WTC11 (cell line): ENCODE results near the gene MBP. TPM values are rescaled to one million over a fixed set of nuclear protein-coding genes. Genes with fewer than 3 reads are reported as not detected.
A peak's percentile ranks its signal among the peaks of the same experiment; 100 is the strongest.

Experiments used
- ATAC-seq: fragments of 200-7000 bp; cut with Tn5 transposase; 2 replicates; pipeline ENCODE4 v1.10.0; 2021; ENCODE audit warnings: mild to moderate bottlenecking, moderate library complexity
- CTCF ChIA-PET: fragments of 300-600 bp; sonication (Branson Sonifier 250); formaldehyde crosslinking; loops from one replicate; lab custom pipeline; 2021; ENCODE audit warnings: antibody characterized with exemption; lab: Charles Lee
- POLR2A ChIA-PET: fragments of 350-600 bp; sonication (Branson Sonifier 250); formaldehyde crosslinking; loops from one replicate; lab custom pipeline; 2021; ENCODE audit warnings: antibody characterized with exemption; lab: Charles Lee
- DNase-seq: peaks from one replicate; pipeline ENCODE4 v3.0.0; 2021; ENCODE audit warnings: low spot score
- H3K27ac Mint-ChIP-seq: 2 replicates; pipeline ENCODE4 v1.8.0; 2021; ENCODE audit warnings: mixed read lengths
- H3K27me3 Mint-ChIP-seq: 2 replicates; pipeline ENCODE4 v1.8.0; 2021; ENCODE audit warnings: low read depth, mild to moderate bottlenecking, moderate library complexity, mixed read lengths
- H3K36me3 Mint-ChIP-seq: 2 replicates; pipeline ENCODE4 v1.8.0; 2021; ENCODE audit warnings: mixed read lengths
- H3K4me1 Mint-ChIP-seq: 2 replicates; pipeline ENCODE4 v1.8.0; 2022; ENCODE audit warnings: mixed read lengths
- H3K4me3 Mint-ChIP-seq: 2 replicates; pipeline ENCODE4 v1.8.0; 2021; ENCODE audit warnings: mild to moderate bottlenecking, moderate library complexity, mixed read lengths
- H3K9me3 Mint-ChIP-seq: 2 replicates; pipeline ENCODE4 v1.8.0; 2021; ENCODE audit warnings: mixed read lengths
- FOXJ3 ChIP-seq: sonication (generic); formaldehyde crosslinking; IDR thresholded peaks from 2 replicates; pipeline ENCODE4 v1.9.0; 2021; ENCODE audit warnings: missing genetic modification reagents, mild to moderate bottlenecking, borderline replicate concordance
- GRHL2 ChIP-seq: fragments of 250-450 bp; sonication (Bioruptor Pico); IDR thresholded peaks from 2 replicates; pipeline ENCODE4 v1.8.0; 2022; ENCODE audit warnings: mild to moderate bottlenecking, moderate library complexity; ENCODE audit not compliant: insufficient replicate concordance, severe bottlenecking
- MYBL2 ChIP-seq: sonication (generic); formaldehyde crosslinking; IDR thresholded peaks from 2 replicates; pipeline ENCODE4 v1.8.1; 2023; ENCODE audit warnings: mild to moderate bottlenecking, moderate library complexity, missing genetic modification reagents
- OVOL2 ChIP-seq: fragments of 250-450 bp; sonication (Bioruptor Pico); IDR thresholded peaks from 2 replicates; pipeline ENCODE4 v1.9.0; 2021; ENCODE audit warnings: mild to moderate bottlenecking, borderline replicate concordance
- RELA ChIP-seq: sonication (generic); formaldehyde crosslinking; IDR thresholded peaks from 2 replicates; pipeline ENCODE4 v1.8.1; 2022; ENCODE audit warnings: missing genetic modification reagents, mild to moderate bottlenecking, borderline replicate concordance
- TEAD1 ChIP-seq: sonication (generic); formaldehyde crosslinking; IDR thresholded peaks from 2 replicates; pipeline ENCODE4 v1.8.0; 2022; ENCODE audit warnings: mild to moderate bottlenecking, missing genetic modification reagents
- ZNF671 ChIP-seq: fragments of 250-450 bp; sonication (Bioruptor Pico); IDR thresholded peaks from 2 replicates; pipeline ENCODE4 v1.8.0; 2021; ENCODE audit warnings: mild to moderate bottlenecking
- total RNA-seq: library from RNA; stranded (reverse); gene quantifications from 3 replicates; pipeline ENCODE4 v1.2.3, GENCODE V29; 2021
- TF ChIP-seq, protein P1 (sequence below): sonication (generic); formaldehyde crosslinking; IDR thresholded peaks from 2 replicates; pipeline ENCODE4 v1.8.1; 2023; ENCODE audit warnings: mild to moderate bottlenecking, moderate library complexity, missing genetic modification reagents
- TF ChIP-seq, protein P2 (sequence below): sonication (generic); formaldehyde crosslinking; IDR thresholded peaks from 2 replicates; pipeline ENCODE4 v1.8.0; 2022; ENCODE audit warnings: mild to moderate bottlenecking, missing genetic modification reagents
- TF ChIP-seq, protein P3 (sequence below): fragments of 250-450 bp; sonication (Bioruptor Pico); IDR thresholded peaks from 2 replicates; pipeline ENCODE4 v1.9.0; 2021; ENCODE audit warnings: mild to moderate bottlenecking
- TF ChIP-seq, protein P4 (sequence below): sonication (generic); formaldehyde crosslinking; IDR thresholded peaks from 2 replicates; pipeline ENCODE4 v1.8.1; 2022; ENCODE audit warnings: low read depth, missing genetic modification reagents, borderline replicate concordance
- TF ChIP-seq, protein P5 (sequence below): sonication (generic); formaldehyde crosslinking; IDR thresholded peaks from 2 replicates; pipeline ENCODE4 v1.8.0; 2022; ENCODE audit warnings: missing genetic modification reagents
- TF ChIP-seq, protein P6 (sequence below): fragments of 250-450 bp; sonication (Bioruptor Pico); IDR thresholded peaks from 2 replicates; pipeline ENCODE4 v1.8.0; 2021; ENCODE audit warnings: mild to moderate bottlenecking

The MBP gene
- total RNA-seq, 1 experiment from 2014 or later, result 19.6 TPM

DNA sequence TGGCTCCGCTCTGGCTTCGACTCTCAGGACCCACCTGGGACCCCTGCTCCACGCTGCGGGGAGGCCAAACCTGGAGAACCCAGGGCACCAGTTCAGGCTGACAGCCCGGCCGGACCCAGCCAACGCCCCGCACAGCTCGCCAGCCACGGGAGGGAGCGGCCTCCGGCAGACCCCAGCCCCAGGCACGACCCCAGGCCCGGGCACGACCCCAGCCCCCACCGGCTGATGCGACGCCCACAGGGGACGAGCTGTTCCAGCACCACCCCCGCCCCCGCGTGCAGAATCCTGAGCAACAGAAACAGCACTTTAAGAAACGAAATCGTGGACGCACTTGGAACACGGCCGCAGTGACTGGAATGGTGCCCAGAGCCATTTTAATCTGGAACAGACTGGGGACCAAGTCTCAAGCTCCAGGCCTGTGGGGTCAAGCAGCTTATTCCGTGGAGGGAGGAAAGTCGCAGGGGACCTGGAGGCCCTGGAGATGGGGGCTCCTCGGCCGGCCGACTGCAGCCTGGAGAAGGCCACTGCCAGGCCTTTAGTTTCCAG lies 74.2 kb downstream of the MBP start (continued):
- TF ChIP-seq OVOL2 (CRISPR knock-in tag) (no peak), ZNF671 (CRISPR knock-in tag) (no peak), RELA (no peak)

DNA sequence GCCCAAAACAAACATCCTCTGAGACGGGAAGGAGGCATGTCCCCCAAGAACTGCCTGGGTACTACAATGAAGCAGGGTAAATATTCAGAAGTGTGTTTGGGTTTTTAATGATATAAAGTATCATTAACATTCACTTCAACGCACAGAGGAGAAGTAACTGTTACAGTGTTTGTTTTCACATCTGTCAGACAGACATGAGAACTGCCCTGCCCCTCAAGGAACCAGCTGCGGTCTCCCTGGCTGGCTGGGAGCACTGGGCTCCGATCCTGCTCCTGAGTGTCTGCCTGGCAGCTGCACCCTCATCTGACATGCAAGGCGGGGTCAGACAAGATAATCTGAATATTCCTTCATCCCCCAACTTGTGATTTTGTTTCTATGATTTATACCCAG lies 75.6 kb downstream of the MBP start:
- ATAC-seq (no peak), DNase-seq (no peak)
- TF ChIP-seq, protein P1, sequence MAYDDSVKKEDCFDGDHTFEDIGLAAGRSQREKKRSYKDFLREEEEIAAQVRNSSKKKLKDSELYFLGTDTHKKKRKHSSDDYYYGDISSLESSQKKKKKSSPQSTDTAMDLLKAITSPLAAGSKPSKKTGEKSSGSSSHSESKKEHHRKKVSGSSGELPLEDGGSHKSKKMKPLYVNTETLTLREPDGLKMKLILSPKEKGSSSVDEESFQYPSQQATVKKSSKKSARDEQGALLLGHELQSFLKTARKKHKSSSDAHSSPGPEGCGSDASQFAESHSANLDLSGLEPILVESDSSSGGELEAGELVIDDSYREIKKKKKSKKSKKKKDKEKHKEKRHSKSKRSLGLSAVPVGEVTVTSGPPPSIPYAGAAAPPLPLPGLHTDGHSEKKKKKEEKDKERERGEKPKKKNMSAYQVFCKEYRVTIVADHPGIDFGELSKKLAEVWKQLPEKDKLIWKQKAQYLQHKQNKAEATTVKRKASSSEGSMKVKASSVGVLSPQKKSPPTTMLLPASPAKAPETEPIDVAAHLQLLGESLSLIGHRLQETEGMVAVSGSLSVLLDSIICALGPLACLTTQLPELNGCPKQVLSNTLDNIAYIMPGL, result no peak
- TF ChIP-seq, protein P2, sequence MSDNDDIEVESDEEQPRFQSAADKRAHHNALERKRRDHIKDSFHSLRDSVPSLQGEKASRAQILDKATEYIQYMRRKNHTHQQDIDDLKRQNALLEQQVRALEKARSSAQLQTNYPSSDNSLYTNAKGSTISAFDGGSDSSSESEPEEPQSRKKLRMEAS (CRISPR knock-in tag), result no peak
- Mint-ChIP-seq H3K36me3 (no peaks in the 10 kb centered on the region), H3K27me3 (no peaks in the 10 kb centered on the region), H3K27ac (peak overlapping the region; percentile 35; the same call in 1 of the 2 replicates), H3K4me1 (peaks cover 54% of the 10 kb centered on the region), H3K9me3 (no peaks in the 10 kb centered on the region), H3K4me3 (no peak overlapping the region; the same call in 1 of the 2 replicates)
- CTCF ChIA-PET, result interaction anchor here (1.1 to 1.7 kb wide), 4 partner anchors 57 to 228 kb away, joined by 3 to 8 read pairs (median 6); no protein-coding TSS in a partner anchor
- POLR2A ChIA-PET, result no interaction called here

DNA sequence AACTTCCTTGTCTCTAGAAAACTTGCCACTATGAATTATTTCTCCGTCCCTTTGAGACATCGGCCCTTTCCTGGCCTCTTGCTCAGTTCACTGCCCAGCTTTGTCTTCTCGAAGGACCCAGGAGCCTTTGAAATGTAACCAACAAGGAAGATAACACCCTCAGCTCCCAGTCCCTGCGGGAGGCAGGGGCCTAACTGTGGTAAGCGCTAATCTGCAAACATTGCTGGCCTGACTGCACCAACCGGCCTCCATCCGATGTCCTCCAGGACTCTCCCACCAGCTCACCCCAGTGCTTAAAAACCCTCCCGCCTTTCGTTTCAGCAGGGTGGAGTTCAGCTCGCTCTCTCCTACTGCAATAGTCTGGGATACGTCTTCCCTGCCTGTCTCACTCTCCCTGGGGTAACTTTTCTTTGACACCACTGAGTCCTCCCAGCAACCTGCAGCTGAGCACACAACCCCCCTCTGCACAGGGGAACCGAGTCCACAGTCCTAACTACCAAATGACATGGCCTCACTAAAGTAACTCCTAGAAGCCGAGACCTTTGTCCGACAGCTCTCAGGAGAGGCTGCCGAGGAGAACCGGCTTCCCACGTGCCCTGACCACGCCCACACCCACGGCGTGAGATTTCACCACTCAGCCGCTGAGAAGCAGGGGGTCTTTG lies 76.1 kb downstream of the MBP start:
- Mint-ChIP-seq H3K4me1 (peaks cover 49% of the 10 kb centered on the region), H3K27me3 (no peaks in the 10 kb centered on the region), H3K4me3 (no peak overlapping the region; the same call in 1 of the 2 replicates), H3K27ac (peak overlapping the region; percentile 35), H3K36me3 (no peaks in the 10 kb centered on the region), H3K9me3 (no peaks in the 10 kb centered on the region)
- ATAC-seq (peak; percentile 17; the same call in 1 of the 2 replicates), DNase-seq (no peak)
- POLR2A ChIA-PET, result no interaction called here
- CTCF ChIA-PET, result interaction anchor here (1.1 to 1.7 kb wide), 5 partner anchors 56 to 227 kb away, joined by 3 to 8 read pairs (median 7); no protein-coding TSS in a partner anchor
- TF ChIP-seq, protein P3, sequence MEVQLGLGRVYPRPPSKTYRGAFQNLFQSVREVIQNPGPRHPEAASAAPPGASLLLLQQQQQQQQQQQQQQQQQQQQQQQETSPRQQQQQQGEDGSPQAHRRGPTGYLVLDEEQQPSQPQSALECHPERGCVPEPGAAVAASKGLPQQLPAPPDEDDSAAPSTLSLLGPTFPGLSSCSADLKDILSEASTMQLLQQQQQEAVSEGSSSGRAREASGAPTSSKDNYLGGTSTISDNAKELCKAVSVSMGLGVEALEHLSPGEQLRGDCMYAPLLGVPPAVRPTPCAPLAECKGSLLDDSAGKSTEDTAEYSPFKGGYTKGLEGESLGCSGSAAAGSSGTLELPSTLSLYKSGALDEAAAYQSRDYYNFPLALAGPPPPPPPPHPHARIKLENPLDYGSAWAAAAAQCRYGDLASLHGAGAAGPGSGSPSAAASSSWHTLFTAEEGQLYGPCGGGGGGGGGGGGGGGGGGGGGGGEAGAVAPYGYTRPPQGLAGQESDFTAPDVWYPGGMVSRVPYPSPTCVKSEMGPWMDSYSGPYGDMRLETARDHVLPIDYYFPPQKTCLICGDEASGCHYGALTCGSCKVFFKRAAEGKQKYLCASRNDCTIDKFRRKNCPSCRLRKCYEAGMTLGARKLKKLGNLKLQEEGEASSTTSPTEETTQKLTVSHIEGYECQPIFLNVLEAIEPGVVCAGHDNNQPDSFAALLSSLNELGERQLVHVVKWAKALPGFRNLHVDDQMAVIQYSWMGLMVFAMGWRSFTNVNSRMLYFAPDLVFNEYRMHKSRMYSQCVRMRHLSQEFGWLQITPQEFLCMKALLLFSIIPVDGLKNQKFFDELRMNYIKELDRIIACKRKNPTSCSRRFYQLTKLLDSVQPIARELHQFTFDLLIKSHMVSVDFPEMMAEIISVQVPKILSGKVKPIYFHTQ (CRISPR knock-in tag), result no peak
- TF ChIP-seq TEAD1, result no peak
- TF ChIP-seq, protein P4, sequence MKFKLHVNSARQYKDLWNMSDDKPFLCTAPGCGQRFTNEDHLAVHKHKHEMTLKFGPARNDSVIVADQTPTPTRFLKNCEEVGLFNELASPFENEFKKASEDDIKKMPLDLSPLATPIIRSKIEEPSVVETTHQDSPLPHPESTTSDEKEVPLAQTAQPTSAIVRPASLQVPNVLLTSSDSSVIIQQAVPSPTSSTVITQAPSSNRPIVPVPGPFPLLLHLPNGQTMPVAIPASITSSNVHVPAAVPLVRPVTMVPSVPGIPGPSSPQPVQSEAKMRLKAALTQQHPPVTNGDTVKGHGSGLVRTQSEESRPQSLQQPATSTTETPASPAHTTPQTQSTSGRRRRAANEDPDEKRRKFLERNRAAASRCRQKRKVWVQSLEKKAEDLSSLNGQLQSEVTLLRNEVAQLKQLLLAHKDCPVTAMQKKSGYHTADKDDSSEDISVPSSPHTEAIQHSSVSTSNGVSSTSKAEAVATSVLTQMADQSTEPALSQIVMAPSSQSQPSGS (CRISPR knock-in tag), result no peak
- no peak for TF ChIP-seq FOXJ3
- TF ChIP-seq, protein P1, result no peak
- TF ChIP-seq MYBL2 (CRISPR knock-in tag), result no peak
- TF ChIP-seq, protein P5, sequence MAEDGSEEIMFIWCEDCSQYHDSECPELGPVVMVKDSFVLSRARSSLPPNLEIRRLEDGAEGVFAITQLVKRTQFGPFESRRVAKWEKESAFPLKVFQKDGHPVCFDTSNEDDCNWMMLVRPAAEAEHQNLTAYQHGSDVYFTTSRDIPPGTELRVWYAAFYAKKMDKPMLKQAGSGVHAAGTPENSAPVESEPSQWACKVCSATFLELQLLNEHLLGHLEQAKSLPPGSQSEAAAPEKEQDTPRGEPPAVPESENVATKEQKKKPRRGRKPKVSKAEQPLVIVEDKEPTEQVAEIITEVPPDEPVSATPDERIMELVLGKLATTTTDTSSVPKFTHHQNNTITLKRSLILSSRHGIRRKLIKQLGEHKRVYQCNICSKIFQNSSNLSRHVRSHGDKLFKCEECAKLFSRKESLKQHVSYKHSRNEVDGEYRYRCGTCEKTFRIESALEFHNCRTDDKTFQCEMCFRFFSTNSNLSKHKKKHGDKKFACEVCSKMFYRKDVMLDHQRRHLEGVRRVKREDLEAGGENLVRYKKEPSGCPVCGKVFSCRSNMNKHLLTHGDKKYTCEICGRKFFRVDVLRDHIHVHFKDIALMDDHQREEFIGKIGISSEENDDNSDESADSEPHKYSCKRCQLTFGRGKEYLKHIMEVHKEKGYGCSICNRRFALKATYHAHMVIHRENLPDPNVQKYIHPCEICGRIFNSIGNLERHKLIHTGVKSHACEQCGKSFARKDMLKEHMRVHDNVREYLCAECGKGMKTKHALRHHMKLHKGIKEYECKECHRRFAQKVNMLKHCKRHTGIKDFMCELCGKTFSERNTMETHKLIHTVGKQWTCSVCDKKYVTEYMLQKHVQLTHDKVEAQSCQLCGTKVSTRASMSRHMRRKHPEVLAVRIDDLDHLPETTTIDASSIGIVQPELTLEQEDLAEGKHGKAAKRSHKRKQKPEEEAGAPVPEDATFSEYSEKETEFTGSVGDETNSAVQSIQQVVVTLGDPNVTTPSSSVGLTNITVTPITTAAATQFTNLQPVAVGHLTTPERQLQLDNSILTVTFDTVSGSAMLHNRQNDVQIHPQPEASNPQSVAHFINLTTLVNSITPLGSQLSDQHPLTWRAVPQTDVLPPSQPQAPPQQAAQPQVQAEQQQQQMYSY (CRISPR knock-in tag), result no peak
- TF ChIP-seq, protein P6, sequence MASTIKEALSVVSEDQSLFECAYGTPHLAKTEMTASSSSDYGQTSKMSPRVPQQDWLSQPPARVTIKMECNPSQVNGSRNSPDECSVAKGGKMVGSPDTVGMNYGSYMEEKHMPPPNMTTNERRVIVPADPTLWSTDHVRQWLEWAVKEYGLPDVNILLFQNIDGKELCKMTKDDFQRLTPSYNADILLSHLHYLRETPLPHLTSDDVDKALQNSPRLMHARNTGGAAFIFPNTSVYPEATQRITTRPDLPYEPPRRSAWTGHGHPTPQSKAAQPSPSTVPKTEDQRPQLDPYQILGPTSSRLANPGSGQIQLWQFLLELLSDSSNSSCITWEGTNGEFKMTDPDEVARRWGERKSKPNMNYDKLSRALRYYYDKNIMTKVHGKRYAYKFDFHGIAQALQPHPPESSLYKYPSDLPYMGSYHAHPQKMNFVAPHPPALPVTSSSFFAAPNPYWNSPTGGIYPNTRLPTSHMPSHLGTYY (CRISPR knock-in tag), result no peak
- TF ChIP-seq GRHL2 (CRISPR knock-in tag), result no peak
